K562 (cell line): ENCODE results near the gene GDAP1L1. TPM values are rescaled to one million over a fixed set of nuclear protein-coding genes. Genes with fewer than 3 reads are reported as not detected.

Experiments used
- CLOCK ChIP-seq: fragments of 250-450 bp; sonication (Bioruptor Pico); IDR thresholded peaks from 2 replicates; pipeline ENCODE4 v1.4.0; 2020; ENCODE audit warnings: mild to moderate bottlenecking, moderate library complexity, borderline replicate concordance
- MAZ ChIP-seq, 2 experiments: fragments of 450-650 bp in 1 of 2; sonication (generic) in 1 of 2; formaldehyde crosslinking; IDR thresholded peaks in 1 of 2; conservative IDR thresholded peaks in 1 of 2; 2 replicates each; pipeline versions ENCODE4 v1.4.0 to v1.5.0; 2020; ENCODE audit warnings: mild to moderate bottlenecking in 1 of 2, missing genetic modification reagents in 1 of 2
- RB1 ChIP-seq: fragments of 450-650 bp; IDR thresholded peaks from 2 replicates; pipeline ENCODE4 v1.6.1; 2017; ENCODE audit warnings: low read depth, mild to moderate bottlenecking
- REST ChIP-seq, 2 experiments: fragments of 450-650 bp; formaldehyde crosslinking in 1 of 2; IDR thresholded peaks; 2 replicates each; pipeline versions ENCODE4 v1.4.0 to v1.6.1; 2014 to 2020; ENCODE audit warnings: mild to moderate bottlenecking in 2 of 2, borderline replicate concordance in 1 of 2, low read depth in 1 of 2
- RREB1 ChIP-seq: fragments of 250-450 bp; sonication (Bioruptor Pico); IDR thresholded peaks from 2 replicates; pipeline ENCODE4 v1.4.0; 2020
- ZBTB2 ChIP-seq: fragments of 450-650 bp; IDR thresholded peaks from 2 replicates; pipeline ENCODE4 v1.6.1; 2016; ENCODE audit warnings: antibody characterized with exemption
- polyA plus RNA-seq, 8 experiments: library from polyadenylated mRNA; depleted of rRNA in 4 of 8; stranded (reverse) in 5 of 8; unstranded in 3 of 8; fragments of >200 nt; fragmentation: Nextera tagmentation in 2 of 8; fragmentation: Illumina TruSeq in 1 of 8; extraction: Ambion mirVana in 2 of 8; extraction: Trizol in 1 of 8; gene quantifications; 2 replicates each; pipeline versions ENCODE4 v1.2.1 to v1.2.3, GENCODE V29; 2011 to 2014; ENCODE audit warnings: inconsistent platforms in 1 of 8, missing spikeins in 1 of 8
- total RNA-seq, 7 experiments: library from RNA; depleted of rRNA in 6 of 7; stranded (reverse); fragments of >200 nt in 6 of 7; fragmentation: Illumina TruSeq in 2 of 7; extraction: Trizol in 2 of 7; gene quantifications; 2 replicates each; pipeline versions ENCODE4 v1.2.1 to v1.2.3, GENCODE V29; 2011 to 2021; ENCODE audit warnings: low replicate concordance in 1 of 7

GDAP1L1 gene
- total and polyA plus RNA-seq, 9 of the 15 experiments (the other 6 are each of a cell fraction or from before 2014, with no cell fraction given), result 0.06 to 0.40 (median 0.19) TPM; not detected in 5

- TF ChIP-seq CLOCK (CRISPR knock-in tag) (no peak), REST (IDR thresholded peaks at IDR 0.05; ENCODE audit: borderline replicate concordance) (peak; percentile 87), REST (CRISPR knock-in tag; IDR thresholded peaks at IDR 0.05; ENCODE audit: low read depth) (no peak), MAZ (CRISPR knock-in tag; conservative IDR thresholded peaks at IDR 0.05 in 1 of 2, IDR thresholded peaks at IDR 0.05 in 1 of 2) (peak; percentile 27 to 66; a peak in 2 of 4 replicates), RREB1 (CRISPR knock-in tag) (0 out of 2 replicates have a peak, but pooled peaks have one; percentile 44), ZBTB2 (no peak), RB1 (peak; percentile 42; the same call in 1 of the 2 replicates)
These were observed 29.6 kb upstream of the GDAP1L1 start (continued) for GRCh38 chr20:44217342-44218092.
